ENCODE data around the gene WIPF2. TPM values are rescaled to one million over a fixed set of nuclear protein-coding genes. Genes with fewer than 3 reads are reported as not detected.

Gene WIPF2
- total and polyA plus RNA-seq, 2 experiments from 2014 or later: 9.2 TPM

- peaks cover 16% of the 10 kb centered on the region for H3F3A ChIP-seq (replicated peaks; ENCODE audit: low read depth)
- no peaks in the 10 kb centered on the region for H3K9me3 Mint-ChIP-seq
- H3K4me3 Mint-ChIP-seq: no peak overlapping the region
- no peaks in the 10 kb centered on the region for H3K9me2 ChIP-seq (ENCODE audit: insufficient read depth)
- DNase-seq (ENCODE audit: low spot score): no peak
- H3K4me2 ChIP-seq: peak overlapping the region; percentile 57; the same call in 1 of the 2 replicates
- peaks cover 35% of the 10 kb centered on the region for H3K4me1 ChIP-seq (ENCODE audit: insufficient read depth)
- no peak overlapping the region for H3K27ac ChIP-seq (ENCODE audit: low read depth)
- H2AFZ ChIP-seq: no peak overlapping the region
- H3K79me2 ChIP-seq (replicated peaks; ENCODE audit: insufficient read depth): 0 out of 2 replicates have a peak, but pooled peaks cover 3% of the 10 kb centered on the region
- peaks cover 36% of the 10 kb centered on the region for H3K27me3 Mint-ChIP-seq (ENCODE audit: insufficient read depth, low read depth, poor library complexity)
- peaks cover 32% of the 10 kb centered on the region for H3K27me3 ChIP-seq (ENCODE audit: insufficient read depth)
- no peak overlapping the region for H3K4me3 ChIP-seq
- peaks cover 75% of the 10 kb centered on the region for H3K4me1 Mint-ChIP-seq
- no peak for ATAC-seq
- H3K36me3 Mint-ChIP-seq (ENCODE audit: low read depth): no peaks in the 10 kb centered on the region; the same call in 2 of the 3 replicates
- TF ChIP-seq ETS1 (IDR thresholded peaks at IDR 0.05) (no peak), ZNF331 (CRISPR knock-in tag; IDR thresholded peaks at IDR 0.05; ENCODE audit: low read depth) (no peak), STAT1 (IDR thresholded peaks at IDR 0.05; ENCODE audit: unreplicated experiment) (no peak), REST (IDR thresholded peaks at IDR 0.05; ENCODE audit: unreplicated experiment) (no peak), EZH2phosphoT487 (IDR thresholded peaks at IDR 0.05; ENCODE audit: unreplicated experiment) (no peak), EZH2 (IDR thresholded peaks at IDR 0.05; ENCODE audit: low read depth, unreplicated experiment) (no peak), NANOG (IDR thresholded peaks at IDR 0.05; ENCODE audit: borderline replicate concordance) (no peak), CREB1 (CRISPR knock-in tag; IDR thresholded peaks at IDR 0.05; ENCODE audit: low read depth) (no peak), JUNB (IDR thresholded peaks at IDR 0.05; ENCODE audit: unreplicated experiment) (no peak), ZNF114 (CRISPR knock-in tag; IDR thresholded peaks at IDR 0.05) (no peak), POLR2AphosphoS5 (IDR thresholded peaks at IDR 0.05; ENCODE audit: low read depth) (no peak), ZNF462 (CRISPR knock-in tag; IDR thresholded peaks at IDR 0.05) (no peak), CTCF (conservative IDR thresholded peaks at IDR 0.05; ENCODE audit: low read depth in 2 of 2) (no peak)
- H3K36me3 ChIP-seq (ENCODE audit: insufficient read depth): no peaks in the 10 kb centered on the region
- H3K27ac Mint-ChIP-seq: 0 out of 2 replicates have a peak overlapping the region, but pooled peaks have one; percentile 3
- H4K20me1 ChIP-seq (replicated peaks; ENCODE audit: insufficient read depth): peaks cover 3% of the 10 kb centered on the region
Measured at GRCh38 chr17:40313668-40314583, 94.8 kb downstream of the WIPF2 start.
